ENCODE data around the gene ENOX1. TPM values are rescaled to one million over a fixed set of nuclear protein-coding genes. Genes with fewer than 3 reads are reported as not detected.

The ENOX1 gene
- total and polyA plus RNA-seq, 2 donors (not counting 3 experiments of a cell fraction or from before 2014, with no cell fraction given) = 0.17 to 0.97 TPM

DNA sequence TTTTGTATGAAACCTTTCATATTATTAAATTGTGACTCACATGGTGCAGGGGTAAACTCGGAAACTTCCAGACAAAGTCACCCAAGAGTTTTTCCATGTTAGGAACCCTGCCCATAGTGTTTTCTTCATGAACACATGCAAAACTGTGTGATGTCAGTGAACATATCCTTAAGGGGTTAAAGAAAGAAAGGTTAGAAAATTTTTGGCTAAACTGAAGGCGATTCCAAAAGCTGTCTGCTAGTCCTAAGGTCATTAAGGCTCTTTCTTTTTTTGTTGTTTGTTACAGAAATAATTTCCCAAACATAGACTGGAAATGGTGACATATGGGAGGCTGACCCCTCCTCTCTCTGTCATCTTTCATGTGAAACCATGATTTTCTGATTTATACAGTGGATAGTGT, 491.5 kb downstream of the ENOX1 start:
- Histone ChIP-seq H3K9me3 (replicated peaks; ENCODE audit: control insufficient read depth, insufficient read depth, low read length) (no peaks in the 10 kb centered on the region), H3K4me1 (ENCODE audit: control insufficient read depth, extremely low read depth, insufficient read depth, low read length) (peaks cover 11% of the 10 kb centered on the region), H4K20me1 (replicated peaks; ENCODE audit: control insufficient read depth, extremely low read depth, insufficient read depth, low read length) (no peaks in the 10 kb centered on the region), H3K79me2 (ENCODE audit: control insufficient read depth, insufficient read depth, low read length) (no peaks in the 10 kb centered on the region), H3K9me1 (replicated peaks; ENCODE audit: control insufficient read depth, extremely low read depth, insufficient read depth, low read length) (no peaks in the 10 kb centered on the region), H3K4me2 (ENCODE audit: insufficient read depth, low read length) (no peak overlapping the region), H3K4me3 (replicated peaks in 1 of 3; ENCODE audit: insufficient read depth in 1 of 3, low read depth in 1 of 3, low read length in 3 of 3) (no peak overlapping the region), H3K36me3 (ENCODE audit: control insufficient read depth in 2 of 2, extremely low read depth in 1 of 2, insufficient read depth in 2 of 2, low read length in 2 of 2) (no peaks in the 10 kb centered on the region), H3K27ac (ENCODE audit: insufficient read depth, low read depth, low read length) (no peak overlapping the region), H2AFZ (ENCODE audit: low read depth, low read length) (no peak overlapping the region), H3K27me3 (ENCODE audit: control insufficient read depth in 2 of 2, insufficient read depth in 2 of 2, low read length in 2 of 2) (no peaks in the 10 kb centered on the region), H3K9ac (replicated peaks; ENCODE audit: extremely low read depth, insufficient read depth, low read length) (no peak overlapping the region)
- BruUV-seq (replicated peaks) = no TSS peak
- DNase-seq (ENCODE audit: low read depth, low spot score) (no peak), FAIRE-seq (no peak)
- dilution Hi-C loops (cut with MboI; ENCODE audit: extremely low pct_ligation_motif_present, low sequenced_read_pairs) = no loop called here
- intact Hi-C loops (cut with micrococcal nuclease) = no loop called here
- POLR2A ChIA-PET = no interaction called here
- CTCF ChIA-PET = no interaction called here
- no peak for TF ChIP-seq POLR2A (IDR thresholded peaks at IDR 0.05; ENCODE audit: low read depth, low read length)
- TF ChIP-seq, protein P1, sequence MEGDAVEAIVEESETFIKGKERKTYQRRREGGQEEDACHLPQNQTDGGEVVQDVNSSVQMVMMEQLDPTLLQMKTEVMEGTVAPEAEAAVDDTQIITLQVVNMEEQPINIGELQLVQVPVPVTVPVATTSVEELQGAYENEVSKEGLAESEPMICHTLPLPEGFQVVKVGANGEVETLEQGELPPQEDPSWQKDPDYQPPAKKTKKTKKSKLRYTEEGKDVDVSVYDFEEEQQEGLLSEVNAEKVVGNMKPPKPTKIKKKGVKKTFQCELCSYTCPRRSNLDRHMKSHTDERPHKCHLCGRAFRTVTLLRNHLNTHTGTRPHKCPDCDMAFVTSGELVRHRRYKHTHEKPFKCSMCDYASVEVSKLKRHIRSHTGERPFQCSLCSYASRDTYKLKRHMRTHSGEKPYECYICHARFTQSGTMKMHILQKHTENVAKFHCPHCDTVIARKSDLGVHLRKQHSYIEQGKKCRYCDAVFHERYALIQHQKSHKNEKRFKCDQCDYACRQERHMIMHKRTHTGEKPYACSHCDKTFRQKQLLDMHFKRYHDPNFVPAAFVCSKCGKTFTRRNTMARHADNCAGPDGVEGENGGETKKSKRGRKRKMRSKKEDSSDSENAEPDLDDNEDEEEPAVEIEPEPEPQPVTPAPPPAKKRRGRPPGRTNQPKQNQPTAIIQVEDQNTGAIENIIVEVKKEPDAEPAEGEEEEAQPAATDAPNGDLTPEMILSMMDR (IDR thresholded peaks at IDR 0.05; ENCODE audit: extremely low read depth in 1 of 2, insufficient read depth in 1 of 2, low read depth in 1 of 2, low read length in 2 of 2) = no peak
- no peak for TF ChIP-seq MYC (IDR thresholded peaks at IDR 0.05; ENCODE audit: low read depth, low read length)
- TF ChIP-seq, protein P2, sequence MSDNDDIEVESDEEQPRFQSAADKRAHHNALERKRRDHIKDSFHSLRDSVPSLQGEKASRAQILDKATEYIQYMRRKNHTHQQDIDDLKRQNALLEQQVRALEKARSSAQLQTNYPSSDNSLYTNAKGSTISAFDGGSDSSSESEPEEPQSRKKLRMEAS (IDR thresholded peaks at IDR 0.05; ENCODE audit: insufficient read depth, insufficient read length) = no peak
- no peak for TF ChIP-seq GATA2 (IDR thresholded peaks at IDR 0.05; ENCODE audit: insufficient read depth, insufficient read length, low read depth, low read length)
- TF ChIP-seq FOS (IDR thresholded peaks at IDR 0.05; ENCODE audit: borderline replicate concordance, insufficient read depth, low read length) = no peak
- TF ChIP-seq POLR2AphosphoS5 (IDR thresholded peaks at IDR 0.05; ENCODE audit: insufficient read depth, low read depth, low read length) = no peak
- no peak for TF ChIP-seq EZH2 (IDR thresholded peaks at IDR 0.05; ENCODE audit: borderline replicate concordance, low read depth, low read length, severe bottlenecking)
- no peak for TF ChIP-seq JUN (IDR thresholded peaks at IDR 0.05; ENCODE audit: borderline replicate concordance, insufficient read depth, insufficient read length, low read depth)
